ENCODE measurements around the gene ITPR1.

- TF ChIP-seq CTCF (IDR thresholded peaks at IDR 0.05; ENCODE audit: low read length) (no peak), EZH2 (IDR thresholded peaks at IDR 0.05; ENCODE audit: borderline replicate concordance, low read length) (no peak)
Observed at GRCh38 chr3:4732925-4733324, 239.8 kb downstream of the ITPR1 start.
